Effector memory CD4-positive, alpha-beta T cell (primary cell): Measurements from ENCODE around the gene EPYC.

Source experiments
- DNase-seq, 3 donors: peaks; one replicate each; pipeline ENCODE4 v3.0.0-alpha.2; 2020
- H3K27ac ChIP-seq: 2 replicates; pipeline ENCODE4 v1.7.0; 2013; ENCODE audit warnings: mild to moderate bottlenecking, low read length, moderate library complexity; ENCODE audit not compliant: insufficient read depth, poor library complexity, severe bottlenecking
- H3K27me3 ChIP-seq: replicated peaks from 2 replicates; pipeline ENCODE4 v1.7.0; 2013; ENCODE audit warnings: mild to moderate bottlenecking, low read length; ENCODE audit not compliant: insufficient read depth, control insufficient read depth, poor library complexity, severe bottlenecking
- H3K36me3 ChIP-seq: 2 replicates; pipeline ENCODE4 v1.7.0; 2013; ENCODE audit warnings: mild to moderate bottlenecking, low read length, moderate library complexity; ENCODE audit not compliant: control insufficient read depth, insufficient read depth
- H3K4me1 ChIP-seq: 2 replicates; pipeline ENCODE4 v1.7.0; 2013; ENCODE audit warnings: low read length, mild to moderate bottlenecking; ENCODE audit not compliant: control insufficient read depth, insufficient read depth, poor library complexity, severe bottlenecking
- H3K4me3 ChIP-seq: 2 replicates; pipeline ENCODE4 v1.7.0; 2013; ENCODE audit warnings: low read length, low read depth, mild to moderate bottlenecking; ENCODE audit not compliant: insufficient read depth, poor library complexity, severe bottlenecking
- H3K9me3 ChIP-seq: 2 replicates; pipeline ENCODE4 v1.7.0; 2013; ENCODE audit warnings: mild to moderate bottlenecking, low read length, moderate library complexity; ENCODE audit not compliant: control insufficient read depth

EPYC gene

DNA sequence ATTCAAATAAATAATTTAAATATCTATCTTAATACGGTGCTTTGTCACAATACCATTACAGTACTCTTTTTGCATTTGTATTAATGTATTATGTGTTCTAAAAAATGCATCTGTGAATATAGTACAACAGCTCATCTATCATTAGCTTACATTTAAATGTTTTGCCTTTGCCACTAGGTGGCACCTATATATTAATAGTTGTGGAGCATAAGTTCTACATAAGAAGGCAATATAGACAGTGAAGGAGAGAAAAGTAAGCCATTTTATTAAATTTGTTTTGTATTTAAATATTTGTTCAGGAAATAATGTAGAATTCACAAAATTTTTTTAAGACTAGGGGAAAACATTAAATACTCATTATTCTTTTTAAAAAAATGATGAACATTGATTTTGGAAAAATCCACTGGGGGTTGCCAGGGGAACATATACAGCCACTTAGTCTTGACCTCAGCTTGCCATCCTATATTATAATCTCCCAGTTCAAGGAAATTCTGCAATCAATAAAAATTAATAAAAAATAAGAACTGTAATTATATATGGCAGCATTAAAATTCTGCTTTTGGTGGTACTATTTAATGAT lies 59.6 kb downstream of the EPYC start:
- H3K36me3 ChIP-seq, result no peaks in the 10 kb centered on the region
- no peak overlapping the region for H3K4me3 ChIP-seq
- DNase-seq, result no peak

GRCh38 chr12:90943255-90943654 lies 61.5 kb downstream of the EPYC start:
- H3K4me1 ChIP-seq, result no peaks in the 10 kb centered on the region
- DNase-seq, result no peak
- no peaks in the 10 kb centered on the region for H3K27me3 ChIP-seq
- no peaks in the 10 kb centered on the region for H3K36me3 ChIP-seq
- H3K27ac ChIP-seq, result no peak overlapping the region
- H3K9me3 ChIP-seq, result no peaks in the 10 kb centered on the region
- H3K4me3 ChIP-seq, result no peak overlapping the region

More for the DNA sequence above, 59.6 kb downstream of the EPYC start:
- no peaks in the 10 kb centered on the region for H3K27me3 ChIP-seq
- H3K27ac ChIP-seq, result no peak overlapping the region
- no peaks in the 10 kb centered on the region for H3K4me1 ChIP-seq
- no peaks in the 10 kb centered on the region for H3K9me3 ChIP-seq

- H3K9me3 ChIP-seq, result no peaks in the 10 kb centered on the region
- no peaks in the 10 kb centered on the region for H3K4me1 ChIP-seq
- no peaks in the 10 kb centered on the region for H3K36me3 ChIP-seq
- H3K27me3 ChIP-seq, result no peaks in the 10 kb centered on the region
- no peak for DNase-seq
- H3K4me3 ChIP-seq, result no peak overlapping the region
- no peak overlapping the region for H3K27ac ChIP-seq
These were observed 63.8 kb downstream of the EPYC start for GRCh38 chr12:90940872-90941499.

DNA sequence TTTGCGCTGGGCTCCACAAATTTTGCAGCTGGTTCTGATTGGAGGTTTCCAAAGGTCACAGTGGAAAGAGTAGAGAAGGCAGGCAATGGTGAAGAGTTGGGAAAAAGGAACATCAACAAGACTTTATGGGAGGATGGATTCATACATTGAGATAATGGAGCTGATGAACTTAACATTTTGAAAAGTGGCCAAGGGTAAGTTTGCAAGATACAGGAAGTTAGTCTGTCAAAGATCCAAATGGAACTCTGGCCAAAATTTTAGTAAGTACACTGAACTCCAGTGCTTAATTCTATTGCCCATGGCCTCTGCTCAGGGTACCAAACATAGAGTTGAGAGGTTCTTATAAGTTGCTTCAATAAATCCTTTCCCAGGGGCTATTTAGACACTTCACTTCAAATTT lies 65.4 kb downstream of the EPYC start:
- Histone ChIP-seq H3K9me3 (no peaks in the 10 kb centered on the region), H3K27ac (no peak overlapping the region), H3K4me3 (no peak overlapping the region), H3K4me1 (no peaks in the 10 kb centered on the region), H3K36me3 (no peaks in the 10 kb centered on the region), H3K27me3 (no peaks in the 10 kb centered on the region)
- DNase-seq, result no peak

DNA sequence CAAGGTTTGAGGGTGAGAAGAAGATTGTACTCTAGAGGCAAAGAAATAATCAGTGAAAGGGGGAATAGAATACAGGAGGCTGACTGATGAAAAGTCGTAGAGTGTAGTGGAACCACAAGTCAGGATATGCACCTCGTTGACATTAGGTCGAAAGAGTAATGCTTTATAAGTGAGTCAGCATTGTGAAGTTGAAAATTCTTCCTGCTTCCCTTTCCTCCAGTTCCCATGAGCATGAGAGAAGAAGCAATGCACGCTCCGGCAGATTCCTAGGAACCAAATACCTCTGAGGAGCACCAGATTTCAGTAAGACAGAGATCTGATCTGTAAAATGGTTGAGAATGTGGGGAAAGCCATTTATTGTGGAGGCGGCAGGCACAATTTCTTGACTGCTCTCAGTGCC lies 66.3 kb downstream of the EPYC start:
- no peak overlapping the region for H3K27ac ChIP-seq
- DNase-seq, result no peak
- H3K36me3 ChIP-seq, result no peaks in the 10 kb centered on the region
- no peaks in the 10 kb centered on the region for H3K9me3 ChIP-seq
- no peaks in the 10 kb centered on the region for H3K4me1 ChIP-seq
- H3K4me3 ChIP-seq, result no peak overlapping the region
- H3K27me3 ChIP-seq, result no peaks in the 10 kb centered on the region

DNA sequence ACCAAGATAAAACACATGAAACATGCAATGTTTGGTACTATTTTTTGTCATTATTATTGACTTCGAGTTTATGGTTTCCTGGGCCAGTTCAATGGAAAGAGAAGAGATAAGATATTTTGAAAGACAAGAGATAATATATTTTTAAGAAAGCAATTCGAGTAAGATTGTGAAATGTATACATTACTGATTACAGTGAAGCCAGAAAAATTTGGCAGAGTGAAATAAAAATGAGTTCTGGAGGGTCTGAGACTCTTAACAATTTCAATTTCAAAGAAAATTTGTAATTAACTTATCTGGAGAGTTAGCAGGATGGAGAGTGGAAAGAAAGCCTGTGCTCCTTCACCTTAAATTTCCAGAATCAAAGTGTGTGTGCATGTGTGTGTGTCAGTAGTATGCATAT lies 67.1 kb downstream of the EPYC start:
- Histone ChIP-seq H3K4me1 (no peaks in the 10 kb centered on the region), H3K27ac (no peak overlapping the region), H3K4me3 (no peak overlapping the region), H3K9me3 (no peaks in the 10 kb centered on the region), H3K27me3 (no peaks in the 10 kb centered on the region), H3K36me3 (no peaks in the 10 kb centered on the region)
- no peak for DNase-seq

DNA sequence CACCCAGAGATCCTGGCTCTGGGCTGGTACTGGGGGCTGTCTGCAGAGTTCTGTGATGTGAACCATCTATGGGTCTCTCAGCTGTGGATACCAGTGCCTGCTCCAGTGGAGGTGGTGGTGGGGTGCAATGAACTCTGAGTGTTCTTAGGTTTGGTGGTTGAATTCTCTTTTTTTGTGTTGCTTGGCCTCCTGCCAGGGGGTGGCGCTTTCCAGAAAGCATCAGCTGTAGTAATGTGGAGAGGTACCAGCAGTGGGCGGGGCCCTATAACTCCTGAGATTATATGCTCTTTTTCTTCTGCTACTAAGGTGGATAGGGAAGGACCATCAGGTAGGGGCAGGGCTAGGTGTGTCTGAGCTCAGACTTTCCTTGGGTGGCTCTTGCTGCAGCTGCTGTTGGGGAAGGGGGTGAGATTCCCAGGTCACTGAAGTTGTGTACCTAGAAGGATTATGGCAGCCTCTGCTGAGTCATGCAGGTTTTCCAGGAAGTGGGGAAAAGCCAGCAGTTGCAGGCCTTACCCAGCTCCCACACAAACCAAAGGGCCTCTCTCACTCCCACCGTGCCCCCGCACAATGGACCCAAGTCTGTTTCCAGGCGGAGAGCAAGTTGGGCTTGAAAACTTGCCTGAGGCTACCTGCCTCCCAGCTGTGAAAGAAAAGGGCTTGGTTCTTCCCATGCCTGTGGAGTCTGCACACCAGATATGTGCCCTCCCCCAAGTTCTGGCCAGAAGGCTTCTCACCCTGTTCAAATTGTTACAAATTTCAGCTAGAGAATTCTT lies 68.4 kb downstream of the EPYC start:
- no peaks in the 10 kb centered on the region for H3K4me1 ChIP-seq
- no peaks in the 10 kb centered on the region for H3K9me3 ChIP-seq
- H3K36me3 ChIP-seq, result no peaks in the 10 kb centered on the region
- DNase-seq, result no peak
- H3K27me3 ChIP-seq, result no peaks in the 10 kb centered on the region
- no peak overlapping the region for H3K27ac ChIP-seq
- H3K4me3 ChIP-seq, result no peak overlapping the region

GRCh38 chr12:90925562-90925961 lies 79.2 kb downstream of the EPYC start:
- H3K36me3 ChIP-seq, result no peaks in the 10 kb centered on the region
- no peaks in the 10 kb centered on the region for H3K27me3 ChIP-seq
- no peaks in the 10 kb centered on the region for H3K9me3 ChIP-seq
- H3K4me1 ChIP-seq, result no peaks in the 10 kb centered on the region
- no peak overlapping the region for H3K4me3 ChIP-seq
- H3K27ac ChIP-seq, result no peak overlapping the region
- DNase-seq, result no peak

DNA sequence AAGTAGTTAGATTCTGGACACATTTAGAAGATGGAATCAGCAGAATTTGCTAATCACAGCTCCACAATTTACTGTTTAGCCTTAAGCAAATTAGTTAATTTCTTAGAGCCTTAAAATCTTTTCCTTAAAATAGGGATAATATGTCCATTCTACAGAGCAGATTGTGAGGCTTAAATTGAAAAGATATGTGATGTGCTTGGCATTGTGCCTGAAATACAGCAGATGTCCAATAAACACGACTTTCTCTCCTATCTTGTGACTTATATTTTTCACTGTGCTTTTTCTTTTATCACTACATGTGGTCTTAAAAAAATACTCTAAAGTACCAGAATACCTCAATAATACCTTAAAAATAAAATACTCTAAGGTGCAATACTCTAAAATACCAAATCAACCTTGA lies 80.4 kb downstream of the EPYC start:
- no peaks in the 10 kb centered on the region for H3K27me3 ChIP-seq
- DNase-seq, result no peak
- H3K36me3 ChIP-seq, result no peaks in the 10 kb centered on the region
- H3K4me3 ChIP-seq, result no peak overlapping the region
- H3K4me1 ChIP-seq, result no peaks in the 10 kb centered on the region
- no peaks in the 10 kb centered on the region for H3K9me3 ChIP-seq
- no peak overlapping the region for H3K27ac ChIP-seq

DNA sequence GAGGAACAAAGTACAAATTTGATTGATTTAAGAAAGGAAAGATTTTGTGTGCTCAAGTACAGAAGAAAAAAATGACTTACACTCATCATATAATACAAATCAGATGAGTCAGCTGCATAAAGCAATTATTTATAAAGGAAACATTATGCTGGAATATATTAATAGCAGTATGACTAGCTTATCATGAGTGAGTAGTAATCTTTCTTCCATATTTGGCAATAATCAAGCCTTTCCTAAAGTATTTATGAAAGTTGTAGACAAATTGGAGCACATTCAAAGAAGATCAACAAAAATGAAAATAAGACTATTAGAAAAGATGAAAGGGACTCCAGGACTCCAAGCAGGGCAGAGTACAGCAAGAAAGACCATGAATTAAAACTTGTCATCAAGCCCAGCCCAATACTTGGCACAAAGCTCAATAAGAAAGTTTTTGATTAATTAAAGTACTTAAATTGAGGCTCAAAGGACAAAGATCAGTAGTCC lies 82.6 kb downstream of the EPYC start:
- H3K9me3 ChIP-seq, result no peaks in the 10 kb centered on the region
- no peaks in the 10 kb centered on the region for H3K4me1 ChIP-seq
- H3K4me3 ChIP-seq, result no peak overlapping the region
- H3K27me3 ChIP-seq, result no peaks in the 10 kb centered on the region
- DNase-seq, result no peak
- no peaks in the 10 kb centered on the region for H3K36me3 ChIP-seq
- no peak overlapping the region for H3K27ac ChIP-seq
